ENCODE measurements around the gene SLC43A2.
"Not testable (repeated sequence)": the region's sequence is repeated elsewhere in the genome, so short reads cannot be mapped to it uniquely, and the experiment has no call there.

SLC43A2 gene

DNA sequence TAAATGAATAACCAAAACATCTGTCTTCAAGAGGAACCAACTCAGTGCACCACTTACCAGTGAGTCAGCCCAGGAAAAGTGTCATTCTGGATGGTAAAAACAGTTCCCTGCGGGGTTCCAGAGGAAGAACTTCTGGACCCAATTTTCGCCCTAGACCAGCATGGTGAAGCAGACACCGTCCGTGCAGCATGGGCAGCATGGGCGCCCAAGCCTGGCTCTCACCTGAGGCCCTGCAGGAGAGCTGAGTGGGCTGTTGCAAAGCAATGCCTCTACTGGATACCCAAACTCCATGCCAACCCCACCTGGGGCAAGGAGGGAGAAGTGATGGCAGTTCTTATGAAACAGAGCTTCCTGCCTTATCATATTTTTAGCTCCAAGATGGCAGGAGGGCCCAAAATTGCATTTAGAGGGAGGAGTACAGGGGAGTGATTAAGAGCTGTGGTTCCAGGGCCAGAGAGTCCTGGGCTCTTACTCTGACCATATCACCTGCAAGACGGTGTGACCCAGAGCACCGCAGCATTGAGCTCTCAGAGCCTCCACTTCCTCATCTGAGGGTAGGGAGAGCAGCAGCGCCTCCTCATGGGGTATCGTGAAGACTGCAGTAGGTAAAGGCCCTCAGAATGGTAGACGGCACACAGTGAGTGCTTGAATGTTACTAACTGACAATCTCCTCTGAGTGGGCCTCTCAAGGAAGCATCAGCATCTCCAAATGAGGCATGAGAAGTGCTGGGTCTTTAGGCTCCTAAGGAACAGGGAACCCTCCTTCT lies 95.6 kb downstream of the SLC43A2 start:
- DNase-seq = no peak

DNA sequence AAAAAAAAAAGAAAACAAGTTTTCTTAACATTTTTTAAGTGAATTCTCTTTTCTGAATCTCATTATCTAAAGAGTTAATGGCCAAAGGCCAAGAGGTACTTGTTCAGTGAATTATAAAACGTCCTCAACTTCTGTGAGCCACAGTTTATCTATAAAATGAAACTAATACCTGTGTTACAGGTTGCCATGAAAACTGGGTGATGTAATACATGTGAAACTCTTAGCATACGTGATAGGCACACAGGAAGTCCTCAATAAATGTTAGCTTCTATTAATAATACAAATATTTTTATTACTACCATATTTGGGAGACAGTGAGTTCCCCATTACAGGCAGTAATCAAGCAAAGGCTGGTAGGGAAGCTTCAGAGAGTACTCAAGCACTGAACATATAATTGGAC lies 98.8 kb downstream of the SLC43A2 start:
- DNase-seq = no peak

DNA sequence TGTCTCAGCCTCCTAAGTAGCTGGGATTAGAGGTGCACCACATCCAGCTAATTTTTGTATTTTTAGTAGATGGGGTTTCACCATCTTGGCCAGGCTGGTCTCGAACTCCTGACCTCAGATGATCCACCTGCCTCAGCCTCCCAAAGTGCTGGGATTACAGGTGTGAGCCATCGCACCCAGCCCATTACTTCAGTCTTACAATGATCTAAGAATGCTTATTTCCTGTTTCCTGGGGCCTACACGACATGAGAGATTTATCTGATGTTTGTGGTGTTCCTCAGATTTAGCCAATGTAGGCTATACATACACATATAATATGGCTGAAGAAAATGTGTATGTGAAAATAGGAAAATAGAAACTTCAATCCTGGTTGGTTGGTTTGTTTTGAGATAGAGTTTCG lies 101.8 kb downstream of the SLC43A2 start:
- not testable (repeated sequence) for DNase-seq

DNA sequence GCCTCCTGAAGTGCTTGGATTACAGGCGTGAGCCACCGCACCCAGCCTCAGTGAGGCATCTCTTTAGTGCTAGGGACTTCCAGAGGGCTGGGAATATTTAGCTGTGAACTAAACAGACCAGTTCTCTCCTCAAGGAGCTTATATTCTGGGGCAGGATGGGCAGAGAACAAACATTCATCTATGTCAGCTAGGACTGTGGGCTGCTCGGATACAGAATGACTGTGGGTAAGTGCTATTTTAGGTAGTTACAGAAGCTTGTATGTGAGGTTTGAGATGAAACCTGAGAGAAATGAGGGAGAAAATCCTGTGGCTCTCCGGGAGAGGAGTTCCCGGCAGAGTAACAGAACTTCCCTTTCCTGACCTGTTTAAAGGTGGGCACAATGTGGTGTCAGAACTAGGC lies 106.0 kb downstream of the SLC43A2 start:
- DNase-seq = no peak

DNA sequence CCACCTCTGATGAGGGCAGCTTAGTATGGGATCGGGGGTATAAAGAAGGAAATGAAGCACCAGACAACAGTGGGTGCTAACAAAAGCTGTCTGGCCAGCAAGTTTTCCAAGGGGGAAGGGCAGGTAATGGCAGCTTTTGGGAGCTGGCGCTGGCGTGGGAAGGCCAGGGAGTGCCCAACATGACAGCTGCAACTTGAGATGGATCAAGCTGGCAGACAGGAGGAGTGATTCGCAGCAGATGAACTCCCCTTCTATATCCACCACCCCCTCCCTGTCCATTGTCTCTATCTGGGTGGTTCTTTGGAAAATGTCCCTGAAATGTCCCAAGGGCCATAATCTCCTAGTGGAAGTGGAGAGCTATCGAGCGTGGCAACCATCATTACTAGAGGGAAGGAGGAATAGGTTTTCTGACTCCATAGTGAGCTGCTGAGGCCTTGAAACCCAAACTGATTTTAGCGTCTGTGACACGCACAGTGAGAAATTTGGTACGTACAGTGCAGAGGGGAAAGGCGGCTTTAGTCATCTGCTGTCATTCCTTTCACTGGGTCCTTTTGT lies 107.5 kb downstream of the SLC43A2 start:
- no peak for DNase-seq

DNA sequence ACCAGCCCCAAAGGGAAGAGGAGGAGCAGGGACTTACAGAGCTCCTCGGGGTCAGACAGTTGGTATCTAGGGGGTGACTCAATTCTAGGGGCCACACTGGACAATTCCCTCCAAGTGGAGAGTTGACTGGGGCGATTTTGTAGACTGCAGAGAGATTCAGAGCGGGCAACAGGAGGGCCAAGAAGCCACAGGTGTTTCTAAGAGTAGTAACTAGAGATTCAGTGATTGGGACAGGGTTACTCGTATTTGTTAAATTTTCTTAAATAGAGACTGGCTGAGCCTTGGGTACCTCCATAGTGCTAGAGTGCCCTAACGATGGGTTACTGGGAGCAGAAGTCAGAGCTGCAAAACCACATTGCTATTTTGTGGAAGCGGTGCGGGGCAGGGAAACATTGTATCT lies 109.0 kb downstream of the SLC43A2 start:
- no peak for DNase-seq

Data from NCI-H2029 treated with DMSO at 0.1 percent for 48 hours (cell line).